GM12878 (cell line): ENCODE measurements around the gene LILRB4. TPM values are rescaled to one million over a fixed set of nuclear protein-coding genes. Genes with fewer than 3 reads are reported as not detected.

ENCODE experiments used
- ATF3 ChIP-seq: IDR thresholded peaks from 2 replicates; pipeline ENCODE4 v1.6.1; 2011; ENCODE audit warnings: low read depth, mild to moderate bottlenecking, low read length, moderate library complexity, borderline replicate concordance; ENCODE audit errors: extremely low read depth
- BCL3 ChIP-seq: IDR thresholded peaks from 2 replicates; pipeline ENCODE4 v1.6.1; 2011; ENCODE audit warnings: borderline replicate concordance, low read depth, mild to moderate bottlenecking, moderate library complexity, low read length; ENCODE audit not compliant: insufficient read depth, poor library complexity, severe bottlenecking
- CHD1 ChIP-seq: IDR thresholded peaks from 2 replicates; pipeline ENCODE4 v1.6.1; 2012; ENCODE audit warnings: low read depth, low read length, improper control_type of control experiment
- CHD4 ChIP-seq: fragments of 200-600 bp; sonication (generic); IDR thresholded peaks from 2 replicates; pipeline ENCODE4 v1.6.1; 2016; ENCODE audit warnings: mild to moderate bottlenecking
- DPF2 ChIP-seq: fragments of 450-650 bp; IDR thresholded peaks from 2 replicates; pipeline ENCODE4 v1.6.1; 2017; ENCODE audit warnings: mild to moderate bottlenecking
- EED ChIP-seq: sonication (generic); IDR thresholded peaks from 2 replicates; pipeline ENCODE4 v1.6.1; 2016; ENCODE audit warnings: antibody characterized with exemption, low read depth
- EP300 ChIP-seq, 2 experiments: fragments of 150-350 bp in 1 of 2; IDR thresholded peaks; 2 replicates each; pipeline ENCODE4 v1.6.1; 2011 to 2012; ENCODE audit warnings: low read depth in 2 of 2, low read length in 2 of 2, borderline replicate concordance in 1 of 2, improper control_type of control experiment in 1 of 2, inconsistent platforms in 1 of 2; ENCODE audit not compliant: control insufficient read depth in 1 of 2
- ESRRA ChIP-seq: IDR thresholded peaks from 2 replicates; pipeline ENCODE4 v1.6.1; 2012; ENCODE audit warnings: mild to moderate bottlenecking, low read length, improper control_type of control experiment
- GABPA ChIP-seq: IDR thresholded peaks from 2 replicates; pipeline ENCODE4 v1.6.1; 2014; ENCODE audit warnings: antibody characterized with exemption, low read depth, mild to moderate bottlenecking, inconsistent platforms
- HDAC2 ChIP-seq: fragments of 200-600 bp; sonication (generic); IDR thresholded peaks from 2 replicates; pipeline ENCODE4 v1.6.1; 2017
- IRF3 ChIP-seq: fragments of 450-650 bp; IDR thresholded peaks from 2 replicates; pipeline ENCODE4 v1.6.1; 2014; ENCODE audit warnings: mild to moderate bottlenecking
- KDM1A ChIP-seq: fragments of 200-600 bp; sonication (generic); IDR thresholded peaks from 2 replicates; pipeline ENCODE4 v1.6.1; 2016; ENCODE audit warnings: borderline replicate concordance
- MYB ChIP-seq: fragments of 150-350 bp; IDR thresholded peaks from 2 replicates; pipeline ENCODE4 v1.6.1; 2014; ENCODE audit warnings: mild to moderate bottlenecking, low read depth, low read length, borderline replicate concordance
- POLR2AphosphoS2 ChIP-seq: IDR thresholded peaks from 2 replicates; pipeline ENCODE4 v1.6.1; 2011; ENCODE audit warnings: low read depth, mild to moderate bottlenecking, low read length, improper control_type of control experiment, moderate library complexity
- POU2F2 ChIP-seq: IDR thresholded peaks from 3 replicates; pipeline ENCODE4 v1.6.1; 2011; ENCODE audit warnings: low read depth, mild to moderate bottlenecking, low read length, borderline replicate concordance
- RAD21 ChIP-seq: IDR thresholded peaks from 2 replicates; pipeline ENCODE4 v1.6.1; 2011; ENCODE audit warnings: mild to moderate bottlenecking, low read depth, low read length, moderate library complexity; ENCODE audit not compliant: insufficient read depth
- RB1 ChIP-seq: fragments of 450-650 bp; formaldehyde crosslinking; IDR thresholded peaks from 2 replicates; pipeline ENCODE4 v1.6.1; 2017; ENCODE audit warnings: mild to moderate bottlenecking, borderline replicate concordance
- RELA ChIP-seq: fragments of 450-650 bp; IDR thresholded peaks from 2 replicates; pipeline ENCODE4 v1.8.0; 2014; ENCODE audit warnings: borderline replicate concordance; ENCODE audit not compliant: partially characterized antibody
- SIX5 ChIP-seq: IDR thresholded peaks from 2 replicates; pipeline ENCODE4 v1.6.1; 2011; ENCODE audit warnings: mild to moderate bottlenecking, low read depth, low read length, moderate library complexity; ENCODE audit not compliant: severe bottlenecking
- TAF1 ChIP-seq: IDR thresholded peaks from 2 replicates; pipeline ENCODE4 v1.6.1; 2011; ENCODE audit warnings: mild to moderate bottlenecking, low read depth, low read length, borderline replicate concordance
- YY1 ChIP-seq: IDR thresholded peaks from 2 replicates; pipeline ENCODE4 v1.6.1; 2011; ENCODE audit warnings: low read depth, mild to moderate bottlenecking, low read length
- ZNF217 ChIP-seq: fragments of 450-650 bp; IDR thresholded peaks from 2 replicates; pipeline ENCODE4 v1.6.1; 2017; ENCODE audit warnings: antibody characterized with exemption, mild to moderate bottlenecking
- ZNF384 ChIP-seq: IDR thresholded peaks from 2 replicates; pipeline ENCODE4 v1.6.1; 2012; ENCODE audit warnings: low read depth, mild to moderate bottlenecking, low read length, improper control_type of control experiment, borderline replicate concordance
- ZNF622 ChIP-seq: fragments of 450-650 bp; IDR thresholded peaks from 2 replicates; pipeline ENCODE4 v1.6.1; 2017; ENCODE audit warnings: mild to moderate bottlenecking, inconsistent platforms
- polyA plus RNA-seq, 11 experiments: library from polyadenylated mRNA; depleted of rRNA in 4 of 11; unstranded in 6 of 11; stranded (reverse) in 5 of 11; fragments of >200 nt; fragmentation: Nextera tagmentation in 4 of 11; fragmentation: Illumina TruSeq in 1 of 11; extraction: Ambion mirVana in 4 of 11; extraction: Trizol in 1 of 11; gene quantifications; 1 replicate in 1 of 11; 2 replicates in 10 of 11; pipeline versions ENCODE4 v1.2.1 to v1.2.3, GENCODE V29; 2011 to 2016; ENCODE audit warnings: inconsistent platforms in 2 of 11, missing spikeins in 2 of 11, low read depth in 1 of 11
- total RNA-seq, 4 experiments: library from RNA; depleted of rRNA in 3 of 4; stranded (reverse); fragments of >200 nt in 3 of 4; fragmentation: Illumina TruSeq in 1 of 4; extraction: Trizol in 1 of 4; gene quantifications; 2 replicates each; pipeline versions ENCODE4 v1.2.1 to v1.2.3, GENCODE V29; 2013 to 2021
- TF ChIP-seq, protein P1 (sequence below): IDR thresholded peaks from 2 replicates; pipeline ENCODE4 v1.6.1; 2012; ENCODE audit warnings: improper control_type of control experiment, low read depth, low read length; ENCODE audit not compliant: insufficient replicate concordance

Gene LILRB4
- total and polyA plus RNA-seq, 10 of the 15 experiments (the other 5 are each of a cell fraction or from before 2014, with no cell fraction given): 2.0 to 39.8 (median 16.0) TPM

- TF ChIP-seq, protein P1, sequence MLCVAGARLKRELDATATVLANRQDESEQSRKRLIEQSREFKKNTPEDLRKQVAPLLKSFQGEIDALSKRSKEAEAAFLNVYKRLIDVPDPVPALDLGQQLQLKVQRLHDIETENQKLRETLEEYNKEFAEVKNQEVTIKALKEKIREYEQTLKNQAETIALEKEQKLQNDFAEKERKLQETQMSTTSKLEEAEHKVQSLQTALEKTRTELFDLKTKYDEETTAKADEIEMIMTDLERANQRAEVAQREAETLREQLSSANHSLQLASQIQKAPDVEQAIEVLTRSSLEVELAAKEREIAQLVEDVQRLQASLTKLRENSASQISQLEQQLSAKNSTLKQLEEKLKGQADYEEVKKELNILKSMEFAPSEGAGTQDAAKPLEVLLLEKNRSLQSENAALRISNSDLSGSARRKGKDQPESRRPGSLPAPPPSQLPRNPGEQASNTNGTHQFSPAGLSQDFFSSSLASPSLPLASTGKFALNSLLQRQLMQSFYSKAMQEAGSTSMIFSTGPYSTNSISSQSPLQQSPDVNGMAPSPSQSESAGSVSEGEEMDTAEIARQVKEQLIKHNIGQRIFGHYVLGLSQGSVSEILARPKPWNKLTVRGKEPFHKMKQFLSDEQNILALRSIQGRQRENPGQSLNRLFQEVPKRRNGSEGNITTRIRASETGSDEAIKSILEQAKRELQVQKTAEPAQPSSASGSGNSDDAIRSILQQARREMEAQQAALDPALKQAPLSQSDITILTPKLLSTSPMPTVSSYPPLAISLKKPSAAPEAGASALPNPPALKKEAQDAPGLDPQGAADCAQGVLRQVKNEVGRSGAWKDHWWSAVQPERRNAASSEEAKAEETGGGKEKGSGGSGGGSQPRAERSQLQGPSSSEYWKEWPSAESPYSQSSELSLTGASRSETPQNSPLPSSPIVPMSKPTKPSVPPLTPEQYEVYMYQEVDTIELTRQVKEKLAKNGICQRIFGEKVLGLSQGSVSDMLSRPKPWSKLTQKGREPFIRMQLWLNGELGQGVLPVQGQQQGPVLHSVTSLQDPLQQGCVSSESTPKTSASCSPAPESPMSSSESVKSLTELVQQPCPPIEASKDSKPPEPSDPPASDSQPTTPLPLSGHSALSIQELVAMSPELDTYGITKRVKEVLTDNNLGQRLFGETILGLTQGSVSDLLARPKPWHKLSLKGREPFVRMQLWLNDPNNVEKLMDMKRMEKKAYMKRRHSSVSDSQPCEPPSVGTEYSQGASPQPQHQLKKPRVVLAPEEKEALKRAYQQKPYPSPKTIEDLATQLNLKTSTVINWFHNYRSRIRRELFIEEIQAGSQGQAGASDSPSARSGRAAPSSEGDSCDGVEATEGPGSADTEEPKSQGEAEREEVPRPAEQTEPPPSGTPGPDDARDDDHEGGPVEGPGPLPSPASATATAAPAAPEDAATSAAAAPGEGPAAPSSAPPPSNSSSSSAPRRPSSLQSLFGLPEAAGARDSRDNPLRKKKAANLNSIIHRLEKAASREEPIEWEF: no peak
- no peak for TF ChIP-seq TAF1
- TF ChIP-seq ZNF217: no peak
- TF ChIP-seq GABPA: no peak
- no peak for TF ChIP-seq CHD4
- TF ChIP-seq ZNF384: peak; percentile 59; the same call in 1 of the 2 replicates
- TF ChIP-seq ZNF622: no peak
- TF ChIP-seq BCL3: peak; percentile 66
- no peak for TF ChIP-seq ATF3
- no peak for TF ChIP-seq RELA
- no peak for TF ChIP-seq HDAC2
- TF ChIP-seq MYB: no peak
- no peak for TF ChIP-seq SIX5
- no peak for TF ChIP-seq POLR2AphosphoS2
- TF ChIP-seq RB1: no peak
- no peak for TF ChIP-seq KDM1A
- peak; percentile 35 to 50; a peak in 1 of 4 replicates for TF ChIP-seq EP300 (IDR thresholded peaks at IDR 0.05; ENCODE audit: borderline replicate concordance in 1 of 2, control insufficient read depth in 1 of 2, low read depth in 2 of 2, low read length in 2 of 2)
- no peak for TF ChIP-seq DPF2
- TF ChIP-seq CHD1: no peak
- TF ChIP-seq RAD21: no peak
- no peak for TF ChIP-seq ESRRA
- TF ChIP-seq POU2F2: peak; percentile 84; the same call in 2 of the 3 replicates
- TF ChIP-seq IRF3: no peak
- no peak for TF ChIP-seq YY1
- no peak for TF ChIP-seq EED
Observed at GRCh38 chr19:54616057-54616456, 46.7 kb upstream of the LILRB4 start (continued).
